HG03439 (cell line): ENCODE measurements around the gene RBMS2.
"Not testable (repeated sequence)": the region's sequence is repeated elsewhere in the genome, so short reads cannot be mapped to it uniquely, and the experiment has no call there.

Source experiments
- ATAC-seq: cut with Tn5 transposase; IDR thresholded peaks from one replicate; pipeline ENCODE4 v1.9.1; 2021; ENCODE audit warnings: mild to moderate bottlenecking, moderate library complexity; ENCODE audit not compliant: unreplicated experiment

The RBMS2 gene

DNA sequence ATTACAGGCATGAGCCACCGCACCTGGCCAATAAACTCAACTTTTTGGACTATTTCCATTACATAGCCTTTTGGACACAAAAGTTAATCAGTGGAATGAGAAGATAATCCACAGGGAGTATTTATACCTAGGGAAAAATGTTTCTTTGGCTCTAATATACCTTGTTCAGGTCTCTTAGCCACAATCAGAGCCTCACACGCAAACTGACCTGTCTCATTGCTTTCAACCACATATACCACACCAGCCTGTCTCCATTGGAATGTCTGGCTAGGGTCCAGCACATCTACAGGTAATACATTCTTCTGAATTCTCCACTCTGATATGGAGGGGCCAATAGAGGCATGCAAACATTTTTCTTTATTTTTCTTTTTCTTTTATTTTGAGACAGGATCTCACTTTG is 3.8 kb upstream of the RBMS2 start:
- ATAC-seq: no peak

DNA sequence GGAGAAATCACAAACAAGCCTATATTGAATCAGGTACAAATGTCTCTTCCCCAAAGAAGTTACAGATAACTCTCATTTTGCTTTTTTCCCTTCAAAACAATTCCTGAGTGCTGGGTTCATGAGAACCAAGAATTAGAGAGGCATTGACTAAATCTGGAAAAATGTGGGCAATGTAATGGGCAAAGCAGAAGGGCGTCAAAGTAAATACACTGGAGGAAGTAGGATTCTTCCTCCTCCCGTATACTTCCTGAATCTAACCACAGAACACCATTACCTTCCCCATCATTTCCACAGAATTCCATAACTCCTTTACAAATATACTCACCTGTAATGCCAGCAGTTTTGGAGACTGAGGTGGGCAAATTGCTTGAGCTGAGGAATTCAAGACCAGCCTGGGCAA is 3.0 kb upstream of the RBMS2 start:
- no peak for ATAC-seq

DNA sequence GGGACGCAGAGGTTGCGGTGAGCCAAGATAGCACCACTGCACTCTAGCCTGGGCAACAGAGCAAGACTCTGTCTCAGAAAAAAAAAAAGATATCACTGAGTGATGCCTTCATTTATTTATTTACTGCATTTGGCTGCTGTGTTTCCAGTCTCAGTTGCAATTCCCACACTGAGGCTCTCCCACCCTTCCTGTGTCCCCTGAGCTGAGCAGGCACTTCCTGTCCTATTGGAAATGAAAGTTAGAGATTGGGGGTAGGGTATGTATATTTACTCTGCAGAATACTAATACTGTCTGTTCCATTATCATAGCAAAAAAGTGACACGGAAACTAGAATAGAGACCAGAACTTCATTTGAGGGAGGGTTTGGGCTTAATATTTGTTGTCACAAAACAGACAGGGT is 1.6 kb upstream of the RBMS2 start:
- no peak for ATAC-seq

DNA sequence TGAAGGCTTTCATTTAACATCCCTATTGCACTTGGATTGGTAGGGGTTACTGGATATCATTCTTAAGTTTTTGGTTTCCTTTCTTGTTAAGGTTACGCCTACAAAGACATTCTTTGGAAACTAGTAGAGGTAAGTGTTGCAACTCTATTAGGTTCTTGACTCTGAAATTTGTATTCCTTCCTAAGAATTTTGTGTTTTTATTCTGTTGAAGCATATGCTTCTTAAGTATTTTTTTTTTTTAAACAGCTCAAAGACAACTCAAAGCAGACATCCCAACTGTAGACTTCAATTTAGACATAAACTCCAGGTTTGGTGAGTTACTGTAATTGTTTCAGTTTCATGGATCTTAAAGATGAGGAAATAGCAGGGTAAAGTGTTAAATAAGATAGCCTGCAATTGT is 1.1 kb upstream of the RBMS2 start:
- ATAC-seq: no peak

DNA sequence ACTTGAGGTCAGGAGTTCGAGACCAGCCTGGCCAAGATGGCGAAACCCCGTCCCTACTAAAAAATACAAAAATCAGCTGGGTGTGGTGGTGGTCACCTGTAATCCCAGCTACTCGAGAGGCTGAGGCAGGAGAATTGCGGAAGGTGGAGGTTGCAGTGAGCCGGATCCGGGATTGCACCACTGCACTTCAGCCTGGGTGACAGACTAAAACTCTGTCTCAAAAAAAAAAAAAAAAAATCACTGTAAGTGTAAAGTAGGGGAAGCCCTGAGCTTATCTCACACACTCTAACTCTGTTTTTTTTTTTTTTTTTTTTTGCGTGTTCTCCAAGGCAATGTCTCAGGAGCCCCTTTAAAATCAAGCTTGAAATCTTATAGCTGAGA is 421 bp upstream of the RBMS2 start:
- ATAC-seq: no peak

DNA sequence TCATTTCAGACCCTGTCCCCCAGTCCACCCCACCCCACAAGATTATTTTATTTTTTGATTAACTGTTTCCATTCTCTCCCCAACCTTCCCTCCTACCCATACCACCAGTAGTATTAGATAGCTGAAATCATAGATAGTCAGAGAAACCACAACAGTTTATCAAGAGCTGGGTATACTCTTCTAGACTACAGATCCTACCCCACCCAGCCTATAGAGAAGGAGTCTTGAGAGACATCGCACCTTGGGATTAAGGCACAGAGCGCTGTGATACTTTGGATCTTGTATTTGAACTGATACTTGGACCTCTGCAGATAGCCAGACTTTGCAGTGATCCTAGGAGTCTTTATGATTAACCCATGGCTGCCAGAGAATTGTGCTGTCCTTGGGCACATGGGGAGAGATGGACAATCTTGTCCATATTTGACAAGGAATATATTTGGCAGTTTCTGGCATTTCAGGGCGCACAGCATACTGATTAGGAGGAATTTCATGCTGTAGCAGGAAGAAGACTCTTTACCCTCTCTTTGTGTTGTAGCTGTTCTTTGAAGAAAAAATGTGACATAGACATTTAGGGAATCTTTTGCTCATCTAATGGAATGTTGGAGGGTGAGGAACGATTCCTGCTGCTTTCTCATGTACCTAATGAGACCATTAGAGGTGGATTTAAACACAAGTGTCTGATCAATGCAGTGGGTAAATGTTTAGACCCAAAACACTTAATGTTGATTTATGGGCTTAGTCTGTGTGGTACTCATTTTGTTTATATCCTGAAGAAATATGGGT is 982 bp downstream of the RBMS2 start:
- ATAC-seq: no peak

DNA sequence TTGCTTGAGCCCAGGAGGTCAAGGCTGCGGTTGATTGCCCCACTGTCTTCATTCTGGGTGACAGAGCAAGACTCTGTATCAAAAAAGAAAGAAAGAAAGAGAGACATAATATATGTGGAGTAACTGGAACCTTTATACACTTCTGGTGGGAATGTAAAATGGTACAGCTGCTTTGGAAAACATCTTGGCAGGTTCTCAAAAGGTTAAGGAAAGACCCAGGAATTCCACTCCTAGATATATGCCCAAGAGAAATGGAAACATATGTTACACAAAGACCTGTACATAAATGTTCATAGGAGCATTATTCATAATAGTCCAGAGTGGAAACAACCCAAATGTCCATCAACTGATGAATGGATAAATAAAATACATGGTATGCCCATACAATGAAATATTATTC is 7.2 kb downstream of the RBMS2 start:
- no peak for ATAC-seq

DNA sequence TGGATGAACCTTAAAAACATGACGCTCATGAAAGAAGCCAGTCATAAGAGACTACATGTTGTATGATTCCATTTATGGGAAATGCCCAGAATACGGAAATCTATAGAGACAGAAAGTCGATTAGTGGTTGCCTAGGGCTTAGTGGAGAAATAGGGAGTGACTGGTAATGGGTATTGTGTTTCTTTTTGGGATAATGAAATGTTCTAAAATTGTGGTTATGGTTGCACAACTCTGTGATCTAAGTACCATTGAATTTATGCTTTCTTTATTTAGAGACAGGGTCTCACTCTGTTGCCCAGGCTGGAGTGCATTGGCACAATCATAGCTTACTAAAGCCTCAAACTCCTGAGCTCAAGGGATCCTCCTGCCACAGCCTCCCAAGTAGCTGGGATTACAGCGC is 8.0 kb downstream of the RBMS2 start:
- ATAC-seq: no peak

DNA sequence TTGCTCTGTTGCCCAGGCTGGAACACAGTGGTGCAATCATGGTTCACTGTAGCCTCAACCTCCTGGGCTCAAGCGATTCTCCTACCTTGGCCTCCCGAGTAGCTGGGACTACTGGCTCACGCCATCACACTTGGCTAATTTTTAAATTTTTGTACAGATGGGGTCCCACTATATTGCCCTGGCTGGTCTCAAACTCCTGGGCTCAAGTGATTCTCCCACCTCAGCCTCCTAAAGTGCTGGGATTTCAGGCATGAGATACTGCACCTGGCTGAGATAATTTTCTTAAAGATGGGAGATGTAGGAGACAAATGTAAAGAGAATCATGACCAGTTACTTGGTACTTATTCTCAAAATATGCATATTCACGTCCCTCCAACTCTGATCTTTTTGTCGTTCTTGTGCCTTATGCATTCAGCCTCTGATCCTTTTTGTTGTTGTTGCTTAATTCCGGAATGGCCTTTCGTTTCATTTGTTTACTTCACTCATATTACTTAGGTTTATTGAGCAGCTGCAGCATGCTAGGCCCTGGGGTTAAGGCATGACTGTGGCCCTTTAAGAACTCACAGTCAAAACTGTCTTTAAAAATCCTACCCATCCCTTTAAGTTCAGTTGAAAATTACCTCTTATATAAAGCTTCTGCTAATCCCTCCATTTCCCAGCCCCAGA is 8.9 kb downstream of the RBMS2 start:
- ATAC-seq: no peak

DNA sequence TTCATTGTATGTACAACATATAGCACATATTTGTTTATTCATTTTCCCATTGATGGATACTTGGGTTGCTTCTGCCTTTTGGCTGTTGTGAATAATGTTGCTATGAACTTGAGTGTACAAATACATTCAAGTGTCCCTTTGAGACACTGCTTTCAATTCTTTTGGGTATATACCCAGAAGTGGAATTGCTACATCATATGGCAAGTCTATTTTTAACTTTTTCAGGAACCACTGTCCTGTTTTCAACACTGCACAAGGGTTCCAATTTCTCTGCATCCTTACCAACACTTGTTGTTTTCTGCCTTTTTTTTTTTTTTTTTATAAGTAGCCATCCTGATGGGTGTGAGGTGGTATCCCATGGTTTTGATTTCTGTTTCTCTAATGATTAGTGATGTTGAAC is 15.9 kb downstream of the RBMS2 start:
- ATAC-seq: no peak

DNA sequence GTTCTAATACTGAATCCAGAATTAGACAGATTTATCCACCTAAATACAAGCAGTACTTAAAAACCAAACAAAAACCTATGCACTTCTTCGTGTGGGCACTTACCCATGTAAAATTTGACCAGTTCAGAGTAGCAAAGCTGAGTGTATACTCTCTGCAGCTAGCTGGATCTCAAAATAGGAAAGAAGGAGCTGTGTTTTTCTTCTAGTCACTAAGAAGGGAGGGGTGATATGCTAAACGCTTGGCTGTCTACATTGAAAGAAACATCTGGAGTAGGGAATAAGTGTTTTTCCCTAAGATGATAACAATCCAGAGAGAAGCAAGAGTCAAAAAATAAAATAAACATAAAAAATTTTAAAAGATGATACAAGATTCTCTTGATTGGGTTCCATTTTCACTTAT is 20.0 kb downstream of the RBMS2 start:
- ATAC-seq: no peak

DNA sequence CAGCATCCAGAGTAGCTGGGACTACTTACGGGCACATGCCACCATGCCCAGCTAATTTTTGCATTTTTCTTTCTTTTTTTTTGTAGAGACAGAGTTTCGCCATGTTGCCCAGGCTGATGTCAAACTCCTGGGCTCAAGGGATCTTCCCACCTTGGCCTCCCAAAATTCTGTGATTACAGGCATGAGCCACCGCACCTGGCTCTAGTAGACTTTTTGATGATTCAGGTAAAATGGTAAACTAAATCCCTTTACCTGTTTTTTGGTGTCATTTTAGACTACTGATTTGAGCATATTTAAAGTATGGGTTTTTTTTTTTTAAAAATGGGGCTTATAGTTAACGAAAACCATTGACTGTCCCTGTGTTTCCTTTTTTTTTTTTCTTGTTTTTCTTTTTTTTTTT is 20.5 kb downstream of the RBMS2 start:
- no peak for ATAC-seq

DNA sequence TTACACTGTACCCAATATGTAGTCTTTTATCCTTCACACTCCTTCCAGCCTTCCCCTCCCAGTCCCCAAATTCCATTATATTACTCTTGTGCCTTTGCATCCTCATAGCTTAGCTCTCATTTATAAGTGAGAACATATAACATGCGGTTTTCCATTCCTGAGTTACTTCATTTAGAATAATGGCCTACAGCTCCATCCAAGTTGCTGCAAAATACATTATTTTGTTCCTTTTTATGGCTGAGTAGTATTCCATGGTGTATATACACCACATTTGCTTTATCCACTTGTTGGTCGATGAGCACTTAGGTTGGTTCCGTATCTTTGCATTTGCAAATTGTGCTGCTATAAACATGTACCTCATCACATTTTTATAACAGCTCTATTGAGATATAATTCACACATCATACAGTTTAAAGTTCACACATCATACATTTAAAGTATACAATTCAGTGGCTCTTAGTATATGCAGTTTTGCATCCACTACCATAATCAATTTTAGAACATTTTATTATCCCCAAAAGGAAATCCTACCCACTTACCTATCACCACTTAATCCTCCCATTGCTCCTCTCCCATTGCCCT is 23.5 kb downstream of the RBMS2 start:
- no peak for ATAC-seq

DNA sequence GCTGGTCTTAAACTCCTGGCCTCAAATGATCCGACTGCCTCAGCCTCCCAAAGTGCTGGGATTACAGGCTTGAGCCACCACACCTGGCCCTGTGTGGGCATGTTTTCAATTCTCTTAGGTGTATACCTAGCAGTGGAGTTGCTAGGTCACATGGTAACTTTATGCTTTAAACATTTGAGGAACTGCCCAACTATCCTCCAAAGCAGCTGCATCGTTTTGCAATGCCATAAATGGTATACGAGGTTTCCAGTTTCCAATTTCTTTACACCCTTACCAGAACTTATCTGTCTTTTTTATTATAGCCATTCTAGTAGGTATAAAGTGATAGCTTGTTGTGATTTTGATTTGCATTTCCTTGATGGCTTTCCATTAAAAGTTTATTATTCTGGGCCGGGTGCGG is 25.1 kb downstream of the RBMS2 start:
- ATAC-seq: no peak

DNA sequence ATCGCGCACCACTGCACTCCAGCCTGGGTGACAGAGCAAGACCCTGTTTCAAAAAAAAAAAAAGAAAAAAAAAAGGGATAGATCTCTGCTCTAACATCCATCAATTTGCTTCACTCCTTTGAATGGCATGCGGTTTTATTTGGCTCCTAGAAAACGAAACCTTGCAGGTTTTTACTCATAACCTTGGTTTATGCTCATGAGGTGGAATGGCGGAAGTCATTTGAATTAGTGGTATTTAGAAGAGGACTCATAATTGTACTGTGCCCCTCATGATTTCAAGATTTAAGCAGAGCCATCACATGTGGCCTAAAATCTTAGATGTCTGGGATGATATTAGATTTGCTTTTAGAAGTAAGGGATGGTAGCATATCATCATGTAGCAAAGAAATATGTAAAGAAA is 29.4 kb downstream of the RBMS2 start:
- ATAC-seq: no peak

DNA sequence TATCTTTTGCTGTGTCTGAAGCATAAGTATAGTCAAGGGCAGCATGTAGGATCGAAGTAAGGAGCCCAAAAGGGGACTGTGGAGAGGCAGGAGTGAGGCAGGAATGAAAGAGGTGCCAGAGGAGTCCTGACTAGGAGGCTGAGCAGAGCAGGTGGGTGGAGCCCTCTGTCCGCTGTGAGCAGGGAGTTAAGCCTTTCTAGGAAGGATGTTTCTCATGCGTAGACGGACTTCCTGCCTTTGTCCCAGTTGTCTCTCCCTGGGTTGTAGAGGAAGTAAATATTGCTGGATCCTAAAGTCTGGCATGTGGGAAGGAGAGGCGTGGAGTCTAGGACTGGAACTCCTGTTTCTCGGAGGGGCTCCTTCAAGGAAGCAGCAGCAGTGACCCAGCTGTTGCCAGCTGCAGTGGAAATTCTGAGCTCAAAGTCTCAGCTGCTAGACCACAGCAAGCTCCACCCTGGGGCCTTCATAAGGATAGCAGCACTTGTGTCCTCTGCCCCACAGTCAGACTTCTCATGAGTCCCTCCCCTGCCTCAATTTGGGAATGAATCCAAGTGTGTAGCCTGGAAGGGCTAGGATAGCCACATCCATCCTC is 44.0 kb downstream of the RBMS2 start:
- ATAC-seq: no peak

DNA sequence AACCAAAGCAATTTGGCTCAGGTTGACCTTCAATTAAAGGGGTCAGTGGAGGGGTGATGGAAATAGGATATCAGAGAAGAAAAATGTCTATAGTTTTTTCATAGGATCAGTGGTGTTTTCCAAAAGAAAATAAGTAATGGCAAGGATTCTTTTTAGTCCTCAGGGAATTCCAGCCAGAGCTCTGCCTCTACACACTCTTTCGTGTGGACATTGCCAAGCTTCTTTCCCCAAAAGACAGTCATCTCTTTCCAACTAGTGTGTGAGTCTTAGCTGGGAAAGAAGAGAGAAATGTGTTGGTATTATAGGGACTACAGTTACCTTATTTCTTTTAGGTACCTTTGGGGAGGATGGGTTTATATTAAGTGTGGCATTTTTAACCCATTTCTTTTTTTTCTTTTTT is 46.5 kb downstream of the RBMS2 start:
- no peak for ATAC-seq

DNA sequence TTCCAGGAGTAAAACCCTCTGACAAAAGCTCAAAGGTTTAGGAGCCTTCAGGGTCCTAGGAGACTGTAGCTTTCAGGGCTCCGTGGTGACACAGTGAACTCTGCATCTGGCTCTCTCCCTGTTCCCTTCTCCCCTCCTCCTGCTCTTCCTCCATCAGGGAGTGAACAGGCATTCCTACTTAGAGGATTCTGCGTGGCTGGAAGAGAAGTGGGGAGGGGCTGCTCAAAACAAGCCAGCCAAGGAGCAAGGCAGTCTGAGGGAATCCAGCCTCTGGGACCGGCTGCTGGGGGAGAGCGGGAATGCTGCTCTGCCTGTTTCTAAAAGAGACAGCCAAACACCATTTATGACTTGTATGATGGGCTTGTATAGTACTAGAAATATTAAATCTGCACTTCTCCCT is 49.5 kb downstream of the RBMS2 start:
- ATAC-seq: no peak

DNA sequence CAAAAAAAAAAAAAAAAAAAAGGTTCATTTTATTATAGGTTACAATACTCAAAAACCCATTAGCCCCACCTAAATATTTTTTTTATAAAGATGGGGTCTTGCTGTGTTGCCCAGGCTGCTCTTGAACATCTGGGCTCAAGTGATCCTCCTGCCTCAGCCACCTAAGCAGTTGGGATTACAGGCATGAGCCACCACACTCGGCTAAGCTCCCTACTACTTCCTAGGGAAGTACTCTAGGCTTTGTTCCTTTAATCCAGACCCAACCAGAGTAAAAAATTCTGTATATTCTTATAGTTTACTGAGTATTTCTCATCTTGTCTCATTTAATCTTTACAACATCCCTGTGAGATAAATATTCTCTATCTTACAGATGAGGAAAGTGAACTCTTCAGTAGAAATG is 50.7 kb downstream of the RBMS2 start:
- no peak for ATAC-seq

DNA sequence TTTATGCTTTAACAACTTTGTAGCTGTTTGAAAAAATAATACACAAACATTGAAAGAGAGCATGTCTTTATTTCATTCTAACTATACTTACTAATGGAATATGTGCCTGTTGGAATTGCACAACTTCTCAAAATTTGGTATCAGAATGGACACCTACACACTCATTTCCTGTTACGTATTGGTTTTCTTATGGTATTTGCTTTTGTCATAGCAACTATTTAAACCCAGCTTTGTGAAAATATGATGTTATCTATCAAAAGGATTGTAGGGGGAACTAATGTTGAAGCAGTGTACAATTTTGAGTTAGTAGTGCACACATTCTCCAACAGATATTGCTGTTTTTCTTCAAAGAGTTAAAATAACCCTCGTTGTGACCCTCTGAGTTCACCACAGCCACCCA is 52.6 kb downstream of the RBMS2 start:
- no peak for ATAC-seq

DNA sequence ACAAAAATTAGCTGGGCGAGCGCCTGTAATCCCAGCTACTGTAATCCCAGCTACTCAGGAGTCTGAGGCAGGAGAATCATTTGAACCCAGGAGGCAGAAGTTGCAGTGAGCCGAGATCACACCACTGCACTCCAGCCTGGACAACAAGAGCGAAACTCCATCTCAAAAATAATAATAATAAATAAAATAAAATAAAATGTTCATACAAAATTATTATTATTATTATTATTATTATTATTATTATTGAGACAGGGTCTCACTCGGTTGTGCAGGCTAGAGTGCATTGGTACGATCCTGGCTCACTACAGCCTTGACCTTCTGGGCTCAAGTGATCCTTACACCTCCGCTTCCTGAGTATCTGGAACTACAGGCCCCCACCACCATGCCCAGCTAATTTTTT is 55.6 kb downstream of the RBMS2 start:
- ATAC-seq: not testable (repeated sequence)

DNA sequence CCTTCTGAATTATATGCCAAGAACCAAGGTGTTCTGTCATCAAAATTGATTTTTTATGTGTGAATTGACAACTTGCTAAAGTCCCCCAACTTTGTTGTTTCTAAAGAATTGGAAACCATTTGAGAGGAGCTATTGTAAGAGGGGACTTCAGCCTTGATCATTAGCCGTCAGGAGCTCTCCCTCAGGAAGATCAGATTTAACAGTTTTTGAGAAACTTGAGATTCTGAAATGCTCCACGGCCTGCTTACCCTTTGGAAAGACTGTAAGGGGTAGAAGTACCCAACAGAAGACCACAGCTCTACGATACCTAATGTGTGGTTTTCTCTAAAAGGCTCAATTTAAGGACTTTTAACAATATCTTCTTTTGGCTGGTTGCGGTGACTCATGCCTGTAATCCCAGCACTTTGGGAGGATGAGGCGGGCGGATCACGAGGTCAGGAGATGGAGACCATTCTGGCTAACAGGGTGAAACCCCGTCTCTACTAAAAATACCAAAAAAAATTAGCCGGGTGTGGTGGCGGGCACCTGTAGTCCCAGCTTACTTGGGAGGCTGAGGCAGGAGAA is 57.4 kb downstream of the RBMS2 start:
- ATAC-seq: no peak
